ENCODE results near the gene CALCOCO2.
A peak's percentile ranks its signal among the peaks of the same experiment; 100 is the strongest.
"Not testable (repeated sequence)": the region's sequence is repeated elsewhere in the genome, so short reads cannot be mapped to it uniquely, and the experiment has no call there.

Gene CALCOCO2

GRCh38 chr17:48825446-48826381, 5.1 kb upstream of the CALCOCO2 start:
- no peak for DNase-seq

GRCh38 chr17:48831549-48831883, 681 bp downstream of the CALCOCO2 start:
- no peak for DNase-seq

- peak; percentile 42 for DNase-seq
Observed at GRCh38 chr17:48834973-48835372, 4.1 kb downstream of the CALCOCO2 start.

- peak; percentile 49 for DNase-seq
Observed at GRCh38 chr17:48835971-48836370, 5.1 kb downstream of the CALCOCO2 start.

GRCh38 chr17:48837458-48837857, 6.6 kb downstream of the CALCOCO2 start:
- peak; percentile 69 for DNase-seq

- no peak for DNase-seq
Observed at GRCh38 chr17:48840441-48840840, 9.6 kb downstream of the CALCOCO2 start.

GRCh38 chr17:48841395-48841831, 10.6 kb downstream of the CALCOCO2 start:
- peak; percentile 84 for DNase-seq

- DNase-seq = no peak
Observed at GRCh38 chr17:48842746-48843145, 11.9 kb downstream of the CALCOCO2 start.

GRCh38 chr17:48843187-48843900, 12.5 kb downstream of the CALCOCO2 start:
- no peak for DNase-seq

GRCh38 chr17:48850792-48851323, 20.0 kb downstream of the CALCOCO2 start:
- DNase-seq = no peak

GRCh38 chr17:48854774-48855476, 24.1 kb downstream of the CALCOCO2 start:
- no peak for DNase-seq

- DNase-seq = peak; percentile 21
Observed at GRCh38 chr17:48856122-48856821, 25.4 kb downstream of the CALCOCO2 start.

- no peak for DNase-seq
Observed at GRCh38 chr17:48860034-48860433, 29.2 kb downstream of the CALCOCO2 start.

- no peak for DNase-seq
Observed at GRCh38 chr17:48860456-48860855, 29.6 kb downstream of the CALCOCO2 start.

- DNase-seq = no peak
Observed at GRCh38 chr17:48868916-48869500, 38.2 kb downstream of the CALCOCO2 start.

- no peak for DNase-seq
Observed at GRCh38 chr17:48869821-48870318, 39.0 kb downstream of the CALCOCO2 start.

GRCh38 chr17:48871035-48871550, 40.3 kb downstream of the CALCOCO2 start:
- no peak for DNase-seq

GRCh38 chr17:48871551-48872351, 40.9 kb downstream of the CALCOCO2 start:
- DNase-seq = no peak

GRCh38 chr17:48872409-48872808, 41.6 kb downstream of the CALCOCO2 start:
- not testable (repeated sequence) for DNase-seq

GRCh38 chr17:48873209-48873608, 42.4 kb downstream of the CALCOCO2 start:
- no peak for DNase-seq
